HFF-Myc (cell line): ENCODE results near the gene CTNNA3.

Experiments used
- DNase-seq: peaks from one replicate; pipeline ENCODE4 v3.0.0-alpha.2; 2011; ENCODE audit warnings: low read depth; ENCODE audit errors: extremely low read depth
- H3K4me3 ChIP-seq: replicated peaks from 2 replicates; pipeline ENCODE4 v1.5.1; 2011; ENCODE audit warnings: low read depth, mild to moderate bottlenecking, control low read depth, low read length
- TF ChIP-seq, protein P1 (sequence below): IDR thresholded peaks from 2 replicates; pipeline ENCODE4 v1.5.1; 2012; ENCODE audit warnings: mild to moderate bottlenecking, low read depth, low read length, control low read depth; ENCODE audit errors: missing control alignments

Gene CTNNA3

DNA sequence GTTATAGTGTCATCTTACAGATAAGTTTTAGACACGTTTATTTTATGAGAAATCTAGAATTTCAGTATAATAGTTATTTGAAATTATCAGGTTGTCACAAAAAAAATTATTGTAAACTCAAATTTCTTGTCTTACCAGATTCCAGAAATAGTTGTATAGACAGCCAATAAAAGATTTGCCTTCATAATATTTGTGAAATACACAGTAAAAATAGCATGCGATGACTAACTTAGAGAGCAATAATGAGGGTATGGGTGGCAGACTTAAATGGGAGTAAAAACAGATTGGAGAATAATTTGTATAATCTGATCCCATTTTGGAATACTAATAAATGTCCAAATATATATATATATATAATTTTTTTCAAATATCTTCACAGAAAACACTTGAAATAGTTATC, 1457.7 kb downstream of the CTNNA3 start:
- no peak for DNase-seq

DNA sequence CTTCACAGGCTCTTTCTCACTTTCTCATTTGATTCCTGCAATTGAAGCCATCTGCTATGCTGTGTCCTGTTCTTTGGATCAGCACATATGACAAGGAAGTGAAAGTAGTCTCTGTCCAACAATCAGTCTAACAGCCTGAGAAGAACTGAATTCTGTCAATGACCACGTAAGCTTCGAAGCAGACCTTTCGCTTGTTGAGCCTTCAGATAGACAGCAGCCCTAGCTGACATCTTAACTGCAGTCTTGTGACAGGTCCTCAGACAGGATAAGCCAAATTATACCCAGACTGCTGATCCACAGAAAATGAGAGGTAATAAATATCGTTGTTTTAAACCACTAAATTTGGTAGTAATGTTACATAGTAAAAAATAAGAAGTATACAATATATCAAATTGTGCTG, 1461.1 kb downstream of the CTNNA3 start:
- TF ChIP-seq, protein P1, sequence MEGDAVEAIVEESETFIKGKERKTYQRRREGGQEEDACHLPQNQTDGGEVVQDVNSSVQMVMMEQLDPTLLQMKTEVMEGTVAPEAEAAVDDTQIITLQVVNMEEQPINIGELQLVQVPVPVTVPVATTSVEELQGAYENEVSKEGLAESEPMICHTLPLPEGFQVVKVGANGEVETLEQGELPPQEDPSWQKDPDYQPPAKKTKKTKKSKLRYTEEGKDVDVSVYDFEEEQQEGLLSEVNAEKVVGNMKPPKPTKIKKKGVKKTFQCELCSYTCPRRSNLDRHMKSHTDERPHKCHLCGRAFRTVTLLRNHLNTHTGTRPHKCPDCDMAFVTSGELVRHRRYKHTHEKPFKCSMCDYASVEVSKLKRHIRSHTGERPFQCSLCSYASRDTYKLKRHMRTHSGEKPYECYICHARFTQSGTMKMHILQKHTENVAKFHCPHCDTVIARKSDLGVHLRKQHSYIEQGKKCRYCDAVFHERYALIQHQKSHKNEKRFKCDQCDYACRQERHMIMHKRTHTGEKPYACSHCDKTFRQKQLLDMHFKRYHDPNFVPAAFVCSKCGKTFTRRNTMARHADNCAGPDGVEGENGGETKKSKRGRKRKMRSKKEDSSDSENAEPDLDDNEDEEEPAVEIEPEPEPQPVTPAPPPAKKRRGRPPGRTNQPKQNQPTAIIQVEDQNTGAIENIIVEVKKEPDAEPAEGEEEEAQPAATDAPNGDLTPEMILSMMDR, result no peak
- DNase-seq, result no peak
- no peak overlapping the region for H3K4me3 ChIP-seq

More for the DNA sequence above, 1457.7 kb downstream of the CTNNA3 start:
- TF ChIP-seq, protein P1, result no peak
- H3K4me3 ChIP-seq, result no peak overlapping the region

DNA sequence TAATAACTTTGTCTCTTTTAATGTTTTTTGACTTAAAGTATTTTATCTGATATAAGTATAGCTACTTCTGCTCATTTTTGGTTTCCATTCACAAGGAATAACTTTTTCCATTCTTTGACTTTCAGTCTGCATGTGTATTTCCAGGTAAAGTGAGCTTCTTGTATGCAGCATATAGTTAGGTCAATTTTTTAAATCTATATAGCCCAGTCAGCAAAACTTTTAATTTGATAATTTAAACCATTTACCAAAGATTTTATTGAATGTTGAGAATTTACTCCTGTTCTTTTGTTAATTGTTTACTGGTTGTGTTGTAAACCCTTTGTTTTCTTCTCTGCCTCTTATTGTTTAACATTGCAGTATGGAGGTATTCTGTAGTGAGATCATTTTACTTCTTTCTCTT, 1467.1 kb downstream of the CTNNA3 start:
- TF ChIP-seq, protein P1, result no peak
- no peak for DNase-seq
- H3K4me3 ChIP-seq, result no peak overlapping the region

DNA sequence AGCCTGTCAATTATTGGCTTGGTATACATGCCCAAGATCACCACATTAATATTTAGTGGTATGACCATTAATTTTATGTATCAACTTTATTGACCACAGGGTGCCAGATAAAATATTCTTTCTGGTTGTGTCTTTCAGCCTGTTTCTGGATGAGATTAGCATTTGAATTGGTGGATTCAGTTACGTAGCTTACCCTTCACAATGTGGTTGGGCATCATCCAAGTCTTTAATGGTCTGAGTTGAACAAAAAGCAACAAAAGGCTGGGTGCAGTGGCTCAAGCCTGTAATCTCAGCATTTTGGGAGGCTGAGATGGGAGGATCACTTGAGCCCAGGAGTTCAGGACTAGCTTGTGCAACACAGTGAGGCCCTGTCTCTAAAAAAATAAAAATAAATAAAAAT, 1472.3 kb downstream of the CTNNA3 start:
- H3K4me3 ChIP-seq, result no peak overlapping the region
- no peak for DNase-seq
- TF ChIP-seq, protein P1, result no peak

GRCh38 chr10:66222462-66223046, 1473.4 kb downstream of the CTNNA3 start:
- no peak for DNase-seq
- no peak overlapping the region for H3K4me3 ChIP-seq
- TF ChIP-seq, protein P1, result no peak

DNA sequence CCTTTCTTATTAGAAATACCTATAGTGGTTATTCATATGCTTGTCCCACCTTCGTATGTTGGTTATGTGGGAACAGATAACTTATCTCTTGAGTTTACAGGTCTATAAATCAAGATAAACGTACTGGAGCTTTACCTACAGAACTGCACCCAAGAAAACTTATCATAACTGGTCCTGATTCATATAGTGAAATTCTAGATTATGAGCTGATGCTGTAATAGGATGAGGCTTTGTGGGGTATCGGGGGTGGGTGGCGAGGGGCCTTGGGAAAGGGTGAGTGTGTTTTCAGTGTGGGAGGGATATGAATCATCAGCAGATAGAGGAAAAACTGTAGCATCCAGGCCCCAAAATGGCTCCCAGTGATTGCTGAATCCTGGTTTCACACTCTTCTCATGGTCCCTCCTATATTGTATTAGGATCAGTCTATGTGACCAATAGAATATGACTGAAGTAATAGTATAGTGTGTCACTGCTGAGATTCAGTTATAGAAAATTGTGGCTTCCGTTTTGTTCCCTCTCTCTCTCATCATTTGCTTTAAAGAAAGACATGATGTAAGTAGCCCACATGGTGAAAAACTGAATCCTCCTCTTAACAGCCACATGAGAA, 1476.9 kb downstream of the CTNNA3 start:
- no peak overlapping the region for H3K4me3 ChIP-seq
- TF ChIP-seq, protein P1, result no peak
- DNase-seq, result no peak
